ENCODE measurements around the gene BCAS3. TPM values are rescaled to one million over a fixed set of nuclear protein-coding genes. Genes with fewer than 3 reads are reported as not detected.

The BCAS3 gene
- polyA plus RNA-seq, 3 donors, result 10.3 to 19.1 (median 14.7) TPM

DNA sequence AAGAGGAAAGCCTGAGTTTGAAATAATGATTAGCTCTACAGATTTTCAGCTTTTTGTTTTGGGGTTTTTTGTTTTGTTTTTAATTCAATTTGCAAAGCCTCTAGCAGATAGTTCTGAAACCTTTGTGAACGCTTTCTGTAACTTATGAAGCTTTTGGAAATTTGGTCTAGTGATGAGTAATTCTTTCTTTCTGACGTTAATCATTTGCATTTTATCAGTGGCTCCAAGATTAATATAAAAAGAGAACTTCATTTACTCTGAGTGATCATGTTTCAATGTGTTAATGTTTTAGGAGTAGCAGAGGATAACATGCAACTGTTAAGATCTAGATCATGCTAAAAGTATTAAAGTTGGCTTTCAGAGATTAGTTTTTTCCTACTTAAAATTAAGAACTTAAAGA lies 561.7 kb downstream of the BCAS3 start:
- no peak for DNase-seq
- WGBS (ENCODE audit: insufficient coverage), result no CpG with 5 or more reads among the region's 2 CpGs
- peaks cover 2% of the 10 kb centered on the region in 2 donors for H3K4me1 ChIP-seq (ENCODE audit: control insufficient read depth in 1 of 2, insufficient read depth in 2 of 2, low read length in 2 of 2)
- H3K79me2 ChIP-seq (ENCODE audit: insufficient read depth, low read length), result no peaks in the 10 kb centered on the region
- Mint-ChIP-seq H3K4me3 (no peak overlapping the region), H3K4me1 (peaks cover 2% of the 10 kb centered on the region), H3K27me3 (ENCODE audit: low read depth in 3 of 3) (peaks cover 0 to 2% (median 2%) of the 10 kb centered on the region in 3 donors), H3K9me3 (peaks cover 0 to 8% (median 2%) of the 10 kb centered on the region in 7 donors), H3K27ac (no peak overlapping the region), H3K36me3 (no peaks in the 10 kb centered on the region)
- H3K27me3 ChIP-seq (ENCODE audit: control insufficient read depth in 2 of 2, insufficient read depth in 2 of 2, low read length in 2 of 2), result no peaks in the 10 kb centered on the region
- no peak overlapping the region for H3K4me3 ChIP-seq (replicated peaks in 1 of 3; ENCODE audit: low read depth in 2 of 3, low read length in 3 of 3)
- no peaks in the 10 kb centered on the region for H3K36me3 ChIP-seq (replicated peaks in 1 of 2; ENCODE audit: control insufficient read depth in 1 of 2, insufficient read depth in 2 of 2, low read length in 2 of 2)
- H3K9ac ChIP-seq (ENCODE audit: insufficient read depth, low read length, poor library complexity, severe bottlenecking), result no peak overlapping the region
- no peak overlapping the region for H2AFZ ChIP-seq (ENCODE audit: insufficient read depth, low read depth, low read length, poor library complexity, severe bottlenecking)
- no peaks in the 10 kb centered on the region for H4K20me1 ChIP-seq (ENCODE audit: insufficient read depth, low read length)
- peaks cover 0 to 3% of the 10 kb centered on the region in 2 donors for H3K9me3 ChIP-seq (replicated peaks in 1 of 2; ENCODE audit: control insufficient read depth in 1 of 2, insufficient read depth in 1 of 2, low read length in 2 of 2)
- H3K4me2 ChIP-seq (replicated peaks; ENCODE audit: extremely low read depth, low read length, poor library complexity, severe bottlenecking), result no peak overlapping the region
- H3K27ac ChIP-seq (ENCODE audit: low read depth in 1 of 2, low read length in 2 of 2), result no peak overlapping the region
- intact Hi-C loops (cut with micrococcal nuclease), result no loop called here
- TF ChIP-seq, protein P1, sequence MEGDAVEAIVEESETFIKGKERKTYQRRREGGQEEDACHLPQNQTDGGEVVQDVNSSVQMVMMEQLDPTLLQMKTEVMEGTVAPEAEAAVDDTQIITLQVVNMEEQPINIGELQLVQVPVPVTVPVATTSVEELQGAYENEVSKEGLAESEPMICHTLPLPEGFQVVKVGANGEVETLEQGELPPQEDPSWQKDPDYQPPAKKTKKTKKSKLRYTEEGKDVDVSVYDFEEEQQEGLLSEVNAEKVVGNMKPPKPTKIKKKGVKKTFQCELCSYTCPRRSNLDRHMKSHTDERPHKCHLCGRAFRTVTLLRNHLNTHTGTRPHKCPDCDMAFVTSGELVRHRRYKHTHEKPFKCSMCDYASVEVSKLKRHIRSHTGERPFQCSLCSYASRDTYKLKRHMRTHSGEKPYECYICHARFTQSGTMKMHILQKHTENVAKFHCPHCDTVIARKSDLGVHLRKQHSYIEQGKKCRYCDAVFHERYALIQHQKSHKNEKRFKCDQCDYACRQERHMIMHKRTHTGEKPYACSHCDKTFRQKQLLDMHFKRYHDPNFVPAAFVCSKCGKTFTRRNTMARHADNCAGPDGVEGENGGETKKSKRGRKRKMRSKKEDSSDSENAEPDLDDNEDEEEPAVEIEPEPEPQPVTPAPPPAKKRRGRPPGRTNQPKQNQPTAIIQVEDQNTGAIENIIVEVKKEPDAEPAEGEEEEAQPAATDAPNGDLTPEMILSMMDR (IDR thresholded peaks at IDR 0.05), result no peak

DNA sequence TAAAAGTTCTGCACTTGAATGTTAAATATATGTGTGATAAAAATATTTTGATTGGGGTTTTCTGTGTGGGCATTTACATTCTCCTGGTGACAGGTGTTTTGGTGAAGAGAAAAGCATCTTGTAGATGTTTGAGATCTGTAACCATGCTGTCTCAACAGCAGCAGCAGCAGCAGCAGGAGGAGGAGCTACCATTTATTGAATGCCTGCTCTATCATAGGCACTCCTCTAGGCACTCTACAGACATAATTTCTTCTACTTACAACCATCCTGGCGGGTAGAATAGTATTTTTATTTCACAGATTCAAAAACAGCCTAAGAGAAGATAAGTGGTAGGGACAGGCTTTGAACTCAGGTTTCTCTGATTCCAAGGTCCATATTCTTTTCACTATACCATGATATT lies 562.3 kb downstream of the BCAS3 start:
- TF ChIP-seq, protein P1 (IDR thresholded peaks at IDR 0.05), result no peak
- Histone ChIP-seq H3K27me3 (ENCODE audit: control insufficient read depth in 2 of 2, insufficient read depth in 2 of 2, low read length in 2 of 2) (no peaks in the 10 kb centered on the region), H2AFZ (ENCODE audit: insufficient read depth, low read depth, low read length, poor library complexity, severe bottlenecking) (no peak overlapping the region), H3K4me2 (replicated peaks; ENCODE audit: extremely low read depth, low read length, poor library complexity, severe bottlenecking) (no peak overlapping the region), H3K79me2 (ENCODE audit: insufficient read depth, low read length) (no peaks in the 10 kb centered on the region), H3K4me1 (ENCODE audit: control insufficient read depth in 1 of 2, insufficient read depth in 2 of 2, low read length in 2 of 2) (no peaks in the 10 kb centered on the region), H3K4me3 (replicated peaks in 1 of 3; ENCODE audit: low read depth in 2 of 3, low read length in 3 of 3) (no peak overlapping the region), H3K27ac (ENCODE audit: low read depth in 1 of 2, low read length in 2 of 2) (no peak overlapping the region), H4K20me1 (ENCODE audit: insufficient read depth, low read length) (no peaks in the 10 kb centered on the region), H3K36me3 (replicated peaks in 1 of 2; ENCODE audit: control insufficient read depth in 1 of 2, insufficient read depth in 2 of 2, low read length in 2 of 2) (no peaks in the 10 kb centered on the region), H3K9me3 (replicated peaks in 1 of 2; ENCODE audit: control insufficient read depth in 1 of 2, insufficient read depth in 1 of 2, low read length in 2 of 2) (peaks cover 0 to 3% of the 10 kb centered on the region in 2 donors), H3K9ac (ENCODE audit: insufficient read depth, low read length, poor library complexity, severe bottlenecking) (no peak overlapping the region)
- Mint-ChIP-seq H3K9me3 (peaks cover 0 to 9% (median 4%) of the 10 kb centered on the region in 7 donors), H3K4me1 (peaks cover 2% of the 10 kb centered on the region), H3K36me3 (no peaks in the 10 kb centered on the region), H3K4me3 (no peak overlapping the region), H3K27ac (no peak overlapping the region), H3K27me3 (ENCODE audit: low read depth in 3 of 3) (peaks cover 0 to 2% (median 2%) of the 10 kb centered on the region in 3 donors)
- no CpG with 5 or more reads among the region's 1 CpG for WGBS (ENCODE audit: insufficient coverage)
- DNase-seq, result no peak
- intact Hi-C loops (cut with micrococcal nuclease), result no loop called here

All from CD14-positive monocyte (primary cell).